Activated CD4-positive, CD25-positive, alpha-beta regulatory T cell treated with anti-CD3 and anti-CD28 coated beads, Interleukin-2, amount 50 U/mL, for 24 hours (primary cell): ENCODE data around the gene C2CD4C.
A peak's percentile ranks its signal among the peaks of the same experiment; 100 is the strongest.
"Not testable (repeated sequence)": the region's sequence is repeated elsewhere in the genome, so short reads cannot be mapped to it uniquely, and the experiment has no call there.

ENCODE experiments used
- ATAC-seq, 2 donors: fragments of 150-1000 bp; cut with Tn5 transposase; one replicate each; pipeline ENCODE4 v1.10.0; 2021; ENCODE audit warnings: mild to moderate bottlenecking in 1 of 2, moderate library complexity in 1 of 2

C2CD4C gene

DNA sequence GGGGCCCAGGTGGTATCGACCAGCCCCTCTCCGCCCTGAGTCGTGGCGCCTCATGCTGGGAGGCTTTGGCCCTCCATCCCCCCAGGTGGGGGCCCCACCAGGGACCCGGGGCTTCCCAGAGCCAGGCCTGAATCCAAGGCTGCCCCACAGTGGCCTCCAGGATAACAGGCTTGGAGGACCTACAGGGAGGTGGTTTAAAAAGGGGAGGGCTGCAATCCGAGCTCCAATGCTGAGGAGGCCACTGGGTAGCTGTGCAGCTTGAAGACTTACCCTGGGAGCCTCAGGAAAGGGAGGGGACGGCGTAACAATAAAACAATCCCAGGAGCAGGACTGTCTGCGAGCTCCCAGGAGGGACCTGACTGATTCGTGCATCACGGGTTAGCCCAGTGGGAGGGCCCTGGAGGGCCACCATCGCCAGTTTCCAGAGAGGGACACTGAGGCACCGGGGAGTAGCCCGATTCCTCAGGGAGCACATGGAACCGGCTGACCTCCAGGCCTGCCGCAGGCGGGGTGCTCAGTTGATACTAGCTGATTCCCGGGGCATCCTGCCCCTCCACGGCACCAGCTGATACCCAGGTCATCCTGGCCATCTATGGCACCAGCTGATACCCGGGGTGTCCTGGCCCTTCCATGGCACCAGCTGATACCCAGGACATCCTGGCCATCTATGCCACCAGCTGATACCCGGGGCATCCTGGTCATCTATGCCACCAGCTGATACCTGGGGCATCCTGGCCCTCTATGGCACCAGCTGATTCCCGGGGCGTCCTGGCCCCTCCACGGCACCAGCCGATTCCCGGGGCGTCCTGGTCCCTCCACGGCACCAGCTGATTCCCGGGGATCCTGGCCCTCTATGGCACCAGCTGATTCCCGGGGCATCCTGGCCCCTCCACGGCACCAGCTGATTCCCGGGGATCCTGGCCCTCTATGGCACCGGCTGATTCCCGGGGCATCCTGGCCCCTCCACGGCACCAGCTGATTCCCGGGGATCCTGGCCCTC is 3.7 kb upstream of the C2CD4C start:
- ATAC-seq: no peak

GRCh38 chr19:411723-412355 is 2.9 kb upstream of the C2CD4C start:
- ATAC-seq: no peak

DNA sequence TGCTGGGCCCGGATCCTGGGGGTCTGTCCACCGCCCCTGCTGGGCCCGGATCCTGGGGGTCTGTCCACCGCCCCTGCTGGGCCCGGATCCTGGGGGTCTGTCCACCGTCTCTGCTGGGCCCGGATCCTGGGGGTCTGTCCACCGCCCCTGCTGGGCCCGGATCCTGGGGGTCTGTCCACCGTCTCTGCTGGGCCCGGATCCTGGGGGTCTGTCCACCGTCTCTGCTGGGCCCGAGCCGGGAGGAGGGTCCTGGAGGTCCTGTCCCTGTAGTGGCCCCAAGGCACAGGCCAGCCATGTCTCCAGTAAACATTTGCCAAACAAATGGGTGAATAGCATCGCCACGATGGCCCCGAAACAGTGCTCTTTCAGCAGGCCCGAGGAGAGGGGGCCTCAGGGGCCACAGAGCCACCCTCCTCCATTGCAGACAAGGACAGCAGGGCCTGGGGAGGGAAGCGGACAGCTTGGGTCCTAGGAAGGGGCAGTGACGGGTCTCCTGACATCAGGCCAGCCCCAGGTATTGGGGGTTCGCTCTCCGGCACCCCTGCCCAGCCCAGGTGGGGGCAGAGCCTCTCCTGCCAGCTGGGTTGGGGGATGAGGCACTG is 2.3 kb upstream of the C2CD4C start:
- not testable (repeated sequence) for ATAC-seq

GRCh38 chr19:410243-410781 is 1.4 kb upstream of the C2CD4C start:
- no peak for ATAC-seq

- peak in 1 of 2 donors; percentile 33 for ATAC-seq
Observed at GRCh38 chr19:409516-410242, 732 bp upstream of the C2CD4C start.

DNA sequence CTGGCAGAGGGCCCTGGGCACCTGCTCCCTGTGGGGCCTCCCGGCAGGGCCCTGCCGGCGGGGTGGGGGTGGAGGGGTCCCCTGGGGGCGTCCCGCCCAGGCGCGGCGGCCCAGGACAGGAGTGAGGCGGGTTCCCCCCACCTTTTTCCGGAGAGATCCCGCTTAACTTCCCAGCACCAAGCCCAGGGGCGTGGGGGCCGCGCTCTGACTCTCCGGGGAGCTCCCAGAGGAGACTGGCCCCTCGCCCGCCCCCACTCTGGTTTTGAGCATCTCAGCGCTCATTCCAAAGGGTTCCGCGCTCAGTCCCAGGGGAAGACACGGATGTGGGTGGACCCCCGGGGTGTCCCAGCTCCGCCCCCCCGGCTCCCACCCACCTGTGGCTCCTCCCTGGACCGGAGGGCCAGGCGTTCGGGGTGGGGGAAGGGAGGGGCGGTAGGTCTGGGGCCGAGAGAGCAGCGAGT is 476 bp downstream of the C2CD4C start:
- no peak for ATAC-seq

- ATAC-seq: no peak
Observed at GRCh38 chr19:407511-408440, 1.2 kb downstream of the C2CD4C start.

GRCh38 chr19:406971-407510 is 1.9 kb downstream of the C2CD4C start:
- ATAC-seq: no peak

DNA sequence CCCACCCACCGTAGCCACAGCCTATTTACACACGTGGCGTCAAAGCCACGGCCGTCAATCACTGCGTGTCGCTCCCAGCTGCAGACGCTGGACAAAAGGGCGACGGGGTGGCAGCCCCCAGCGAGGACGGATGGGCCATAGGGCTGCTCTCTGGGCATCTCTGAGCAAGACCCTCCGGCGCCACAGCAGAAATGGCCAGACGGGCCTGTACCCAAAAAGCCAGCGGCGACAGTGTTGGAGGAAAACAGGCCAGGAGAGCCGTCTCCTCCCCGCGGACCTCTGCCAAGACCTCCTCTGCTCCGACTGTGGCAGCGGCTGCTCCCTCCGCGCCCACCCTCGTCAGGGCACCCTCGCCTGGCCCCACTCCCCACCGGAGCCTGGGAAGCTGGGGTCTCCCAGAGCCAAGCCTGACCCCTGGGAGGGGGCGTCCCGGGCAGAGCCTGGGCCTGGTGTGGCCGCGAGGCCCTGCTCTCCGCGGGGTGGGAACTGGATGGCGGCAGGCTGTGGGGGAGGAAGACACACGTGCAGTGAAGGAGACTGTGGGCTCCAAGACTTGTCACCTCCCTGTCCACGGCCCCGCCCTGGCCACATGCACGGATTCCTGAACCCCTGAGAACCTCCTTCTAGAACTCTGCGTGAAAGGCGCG is 2.7 kb downstream of the C2CD4C start:
- no peak for ATAC-seq

DNA sequence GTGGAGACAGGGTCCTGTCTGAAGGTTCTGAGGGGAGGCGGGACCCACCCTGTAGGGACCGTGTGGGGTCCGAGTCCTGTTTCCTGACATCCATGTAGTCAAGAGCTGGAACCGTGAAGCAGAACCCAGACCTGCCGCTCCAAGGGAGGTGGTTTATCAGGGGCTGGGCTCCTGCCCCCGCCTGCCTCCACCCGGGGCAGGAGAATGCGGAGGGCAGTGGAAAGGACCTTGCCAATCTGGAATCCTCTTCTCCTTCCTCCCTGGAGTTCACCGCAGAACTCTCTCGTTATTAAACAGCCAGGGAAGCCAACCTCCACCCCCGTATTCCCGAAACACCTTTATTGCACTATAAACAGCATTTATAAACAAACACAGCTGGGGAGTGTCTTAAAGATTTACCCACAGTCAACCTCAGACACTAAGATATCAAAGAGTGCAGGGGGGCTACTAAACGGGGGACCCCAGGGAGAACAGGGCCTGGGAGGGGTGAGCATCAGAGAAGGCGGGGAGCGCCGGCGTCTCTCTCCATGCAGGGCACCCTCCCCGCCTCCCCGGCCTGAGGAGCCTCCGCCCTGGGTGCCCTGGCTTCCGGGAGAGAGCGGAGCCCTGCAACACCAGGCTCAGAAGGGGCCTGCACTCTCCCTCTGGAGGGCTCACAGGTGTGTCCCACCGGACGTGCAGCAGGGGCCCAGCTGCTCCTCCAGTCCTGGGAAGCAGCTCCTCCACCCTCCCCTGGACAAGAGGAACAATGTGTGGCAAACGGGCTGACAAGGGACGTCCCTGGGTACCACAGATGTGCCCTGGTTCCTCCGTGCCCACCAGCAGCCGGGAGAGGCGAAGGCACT is 3.6 kb downstream of the C2CD4C start:
- no peak for ATAC-seq

DNA sequence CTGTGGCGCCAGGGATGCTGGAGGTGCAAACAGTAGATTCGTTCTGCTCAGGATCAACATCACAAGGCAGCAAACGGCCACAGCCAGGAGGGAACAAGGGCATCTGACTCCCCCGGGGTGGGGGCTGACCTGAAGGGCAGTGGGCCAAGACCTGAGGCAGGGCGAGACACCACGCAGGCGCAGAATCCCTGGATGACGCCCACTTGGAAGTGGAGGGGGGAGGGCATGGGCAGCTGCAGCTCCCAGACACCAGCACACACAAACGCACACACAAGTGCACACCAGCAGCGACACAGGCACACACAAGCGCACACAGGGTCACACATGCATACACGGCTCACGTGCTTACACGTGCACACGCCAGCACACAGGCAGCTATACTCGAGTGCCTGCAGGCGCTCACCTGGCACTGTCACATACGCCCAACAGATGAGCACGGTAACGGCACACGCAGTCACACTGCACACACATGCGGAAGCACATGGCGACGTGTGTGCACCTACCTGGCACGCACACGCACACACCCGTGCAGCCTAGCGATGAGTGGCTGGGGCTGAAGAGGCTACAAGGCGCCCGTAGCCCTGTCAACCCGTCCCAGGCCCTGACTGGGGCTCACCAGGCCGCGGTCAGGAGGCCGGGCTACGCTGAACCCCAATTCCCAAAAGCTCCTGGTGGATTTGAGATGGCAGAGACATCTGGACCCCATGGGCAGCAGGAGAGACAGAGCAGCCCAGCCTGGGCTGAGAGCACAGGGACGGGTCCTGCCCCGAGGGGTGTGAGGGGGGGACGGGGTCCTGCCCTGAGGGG is 5.5 kb downstream of the C2CD4C start:
- no peak for ATAC-seq

DNA sequence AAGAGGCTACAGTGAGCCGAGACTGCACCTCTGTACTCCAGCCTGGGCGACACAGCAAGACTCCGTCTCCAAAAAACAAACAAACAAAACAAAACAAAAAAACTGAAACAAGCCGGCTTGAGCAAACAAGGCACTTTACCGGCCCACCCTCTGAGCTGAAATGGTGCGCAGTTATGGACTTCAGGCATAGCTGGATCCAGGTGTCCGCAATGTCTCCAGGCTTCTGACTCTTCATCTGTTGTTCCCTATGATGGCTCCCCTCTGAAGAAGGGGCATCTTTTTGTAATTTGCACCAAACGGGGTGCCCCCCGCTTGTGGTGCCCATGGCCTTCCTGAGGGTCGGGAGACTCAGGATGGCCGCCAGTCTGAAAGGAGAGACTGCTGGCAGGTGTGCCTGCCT is 6.2 kb downstream of the C2CD4C start:
- ATAC-seq: no peak

GRCh38 chr19:401866-402511 is 7.0 kb downstream of the C2CD4C start:
- no peak for ATAC-seq

GRCh38 chr19:400976-401865 is 7.7 kb downstream of the C2CD4C start:
- ATAC-seq: no peak

- no peak for ATAC-seq
Observed at GRCh38 chr19:399370-399769, 9.6 kb downstream of the C2CD4C start.

DNA sequence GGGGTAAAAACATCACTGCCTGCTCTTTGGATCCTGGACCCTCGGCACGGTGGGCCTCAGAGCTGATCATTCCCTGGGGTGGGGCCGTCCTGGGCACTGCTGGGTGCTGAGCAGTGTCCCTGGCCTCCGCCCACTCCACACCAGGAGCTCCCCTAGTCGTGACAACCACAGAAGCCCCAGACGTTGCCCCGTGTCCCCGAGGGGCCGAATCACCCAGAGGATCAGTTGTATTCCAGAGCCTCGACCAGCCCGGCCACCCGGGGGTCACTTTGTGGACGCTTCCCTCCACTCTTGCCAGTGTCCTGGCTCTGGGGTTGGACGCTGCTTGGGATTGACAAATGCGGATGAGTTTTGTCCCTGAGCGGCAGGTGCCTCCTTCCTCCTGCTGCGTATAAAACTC is 10.2 kb downstream of the C2CD4C start:
- ATAC-seq: no peak
